GM18517 (cell line): ENCODE measurements around the gene VGF.
"Not testable (repeated sequence)": the region's sequence is repeated elsewhere in the genome, so short reads cannot be mapped to it uniquely, and the experiment has no call there.

ENCODE experiments used
- ATAC-seq: cut with Tn5 transposase; IDR thresholded peaks from one replicate; pipeline ENCODE4 v1.9.1; 2021; ENCODE audit warnings: mild to moderate bottlenecking, moderate library complexity; ENCODE audit not compliant: unreplicated experiment

The VGF gene

GRCh38 chr7:101120315-101120714 is 45.1 kb downstream of the VGF start:
- ATAC-seq: no peak

GRCh38 chr7:101119876-101120275 is 45.5 kb downstream of the VGF start:
- ATAC-seq: no peak

GRCh38 chr7:101118856-101119255 is 46.5 kb downstream of the VGF start:
- no peak for ATAC-seq

GRCh38 chr7:101116898-101117297 is 48.5 kb downstream of the VGF start:
- ATAC-seq: no peak

- ATAC-seq: no peak
Measured at GRCh38 chr7:101115215-101115614, 50.2 kb downstream of the VGF start.

- ATAC-seq: no peak
Measured at GRCh38 chr7:101114492-101114891, 50.9 kb downstream of the VGF start.

- no peak for ATAC-seq
Measured at GRCh38 chr7:101113836-101114235, 51.5 kb downstream of the VGF start.

GRCh38 chr7:101113140-101113539 is 52.2 kb downstream of the VGF start:
- not testable (repeated sequence) for ATAC-seq
